ENCODE measurements around the gene LCN12. TPM values are rescaled to one million over a fixed set of nuclear protein-coding genes. Genes with fewer than 3 reads are reported as not detected.

The LCN12 gene
- total RNA-seq: not detected in 2 replicates

GRCh38 chr9:136951541-136952320 is at the start of gene LCN12:
LCN12 (plus strand) TSS chr9:136952273; CDS start chr9:136952328, 55 bp downstream.

GRCh38 chr9:136944519-136945332 is 7.3 kb upstream of the LCN12 start, which contains the start of the genes C8G and FBXW5:
C8G (plus strand) TSS chr9:136945243; CDS start chr9:136945321, 78 bp downstream.
FBXW5 (minus strand) TSS chr9:136944738; CDS start chr9:136944083, 655 bp downstream.

GRCh38 chr9:136977223-136977622 is 25.1 kb downstream of the LCN12 start, which contains the start of gene PTGDS:
PTGDS (plus strand) TSS chr9:136977504; CDS start chr9:136977579, 75 bp downstream.

GRCh38 chr9:136982232-136983051 is 30.4 kb downstream of the LCN12 start, which contains the start of gene LCNL1:
LCNL1 (plus strand) TSS chr9:136982993; CDS start chr9:136983587, 594 bp downstream.

GRCh38 chr9:136991993-136992818 is 40.1 kb downstream of the LCN12 start, which contains the start of gene PAXX:
PAXX (plus strand) TSS chr9:136992422; CDS start chr9:136992444, 22 bp downstream.

GRCh38 chr9:136996361-136997292 is 44.6 kb downstream of the LCN12 start, which contains the start of gene CLIC3:
CLIC3 (minus strand) TSS chr9:136996568; CDS start chr9:136996543, 25 bp downstream.

Other genes with a start within 250 kb of the LCN12 start
- 0.08 and 0.47 TPM in 2 replicates for gene DIPK1B, start 239.7 kb upstream of the LCN12 start, total RNA-seq
- gene LCN10, start 209.3 kb upstream of the LCN12 start, total RNA-seq: not detected in 2 replicates
- not detected in 2 replicates for gene LCN6, start 203.7 kb upstream of the LCN12 start, total RNA-seq
- not detected in 2 replicates for gene LCN8, start 194.0 kb upstream of the LCN12 start, total RNA-seq
- gene LCN15, start 187.8 kb upstream of the LCN12 start, total RNA-seq: not detected in 2 replicates
- gene TMEM141, start 160.9 kb upstream of the LCN12 start, total RNA-seq: 240 and 247 TPM in 2 replicates
- gene CCDC183, start 155.9 kb upstream of the LCN12 start, total RNA-seq: 1.3 TPM in 1 of 2 replicates, not detected in the other
- 82.2 and 126 TPM in 2 replicates for gene RABL6, start 144.3 kb upstream of the LCN12 start, total RNA-seq
- 0.87 and 2.0 TPM in 2 replicates for gene AJM1, start 109.8 kb upstream of the LCN12 start, total RNA-seq
- gene PHPT1, start 102.9 kb upstream of the LCN12 start, total RNA-seq: 127 and 150 TPM in 2 replicates
- gene MAMDC4, start 99.9 kb upstream of the LCN12 start, total RNA-seq: 2.6 and 3.1 TPM in 2 replicates
- gene EDF1, start 86.0 kb upstream of the LCN12 start, total RNA-seq: 302 and 330 TPM in 2 replicates
- gene TRAF2, start 65.8 kb upstream of the LCN12 start, total RNA-seq: 10.0 and 16.7 TPM in 2 replicates
- 149 and 155 TPM in 2 replicates for gene FBXW5, start 7.5 kb upstream of the LCN12 start, total RNA-seq
- gene C8G, start 7.0 kb upstream of the LCN12 start, total RNA-seq: not detected in 2 replicates
- gene PTGDS, start 25.2 kb downstream of the LCN12 start, total RNA-seq: not detected in 2 replicates
- not detected in 2 replicates for gene LCNL1, start 30.7 kb downstream of the LCN12 start, total RNA-seq
- gene PAXX, start 40.1 kb downstream of the LCN12 start, total RNA-seq: 45.6 and 54.8 TPM in 2 replicates
- gene CLIC3, start 44.3 kb downstream of the LCN12 start, total RNA-seq: 3.3 and 8.7 TPM in 2 replicates
- 0.95 and 5.2 TPM in 2 replicates for gene ABCA2, start 76.0 kb downstream of the LCN12 start, total RNA-seq
- not detected in 2 replicates for gene FUT7, start 79.8 kb downstream of the LCN12 start, total RNA-seq
- 2.9 and 9.0 TPM in 2 replicates for gene NPDC1, start 93.9 kb downstream of the LCN12 start, total RNA-seq
- 0.11 and 0.39 TPM in 2 replicates for gene ENTPD2, start 101.8 kb downstream of the LCN12 start, total RNA-seq
- 4.0 and 10.3 TPM in 2 replicates for gene SAPCD2, start 118.3 kb downstream of the LCN12 start, total RNA-seq
- gene UAP1L1, start 125.2 kb downstream of the LCN12 start, total RNA-seq: 1.2 and 3.8 TPM in 2 replicates
- gene MAN1B1, start 134.7 kb downstream of the LCN12 start, total RNA-seq: 63.0 and 80.3 TPM in 2 replicates
- 25.3 and 29.1 TPM in 2 replicates for gene DPP7, start 162.5 kb downstream of the LCN12 start, total RNA-seq
- 0.04 and 0.23 TPM in 2 replicates for gene GRIN1, start 186.9 kb downstream of the LCN12 start, total RNA-seq
- gene LRRC26, start 217.8 kb downstream of the LCN12 start, total RNA-seq: not detected in 2 replicates
- gene TMEM210, start 219.8 kb downstream of the LCN12 start, total RNA-seq: not detected in 2 replicates
- 8.4 and 11.1 TPM in 2 replicates for gene ANAPC2, start 236.3 kb downstream of the LCN12 start, total RNA-seq
- 95.3 and 137 TPM in 2 replicates for gene SSNA1, start 236.4 kb downstream of the LCN12 start, total RNA-seq
- gene TPRN, start 248.5 kb downstream of the LCN12 start, total RNA-seq: 4.9 and 6.7 TPM in 2 replicates

All from hair follicular keratinocyte (primary cell).